Measurements from ENCODE around the gene GPR171.

GPR171 gene

GRCh38 chr3:151168269-151169094 is 34.5 kb downstream of the GPR171 start (continued):
- TF ChIP-seq AEBP2 (tag by site-specific recombination; IDR thresholded peaks at IDR 0.05; ENCODE audit: borderline replicate concordance) (no peak), PRDM4 (tag by site-specific recombination; IDR thresholded peaks at IDR 0.05) (no peak), ZNF639 (tag by site-specific recombination; IDR thresholded peaks at IDR 0.05) (no peak), ZNF26 (tag by site-specific recombination; IDR thresholded peaks at IDR 0.05) (no peak), SP2 (tag by site-specific recombination; IDR thresholded peaks at IDR 0.05) (no peak), GFI1B (tag by site-specific recombination; IDR thresholded peaks at IDR 0.05) (no peak), ZNF211 (tag by site-specific recombination; IDR thresholded peaks at IDR 0.05; ENCODE audit: low read depth) (no peak), ZNF654 (tag by site-specific recombination; IDR thresholded peaks at IDR 0.05; ENCODE audit: low read depth) (peak; percentile 61), ZNF792 (tag by site-specific recombination; IDR thresholded peaks at IDR 0.05) (no peak), ZNF18 (tag by site-specific recombination; IDR thresholded peaks at IDR 0.05) (no peak)

GRCh38 chr3:151166161-151166560 is 36.9 kb downstream of the GPR171 start:
- Histone ChIP-seq H3K9me3 (ENCODE audit: control insufficient read depth, insufficient read depth, low read depth, low read length) (no peaks in the 10 kb centered on the region), H3K36me3 (ENCODE audit: control insufficient read depth in 2 of 2, insufficient read depth in 1 of 2, low read length in 2 of 2) (peaks cover 0 to 13% of the 10 kb centered on the region in 2 experiments; a peak in 2 of 3 replicates), H3K4me3 (ENCODE audit: low read depth, low read length) (no peak overlapping the region), H3K27ac (ENCODE audit: extremely low read depth, low read depth, low read length) (no peak overlapping the region), H3K4me1 (ENCODE audit: control insufficient read depth, insufficient read depth, low read length) (no peaks in the 10 kb centered on the region)
- POLR2A ChIA-PET: no interaction called here
- CTCF ChIA-PET: no interaction called here
- TF ChIP-seq PBX3 (CRISPR knock-in tag; IDR thresholded peaks at IDR 0.05) (no peak), ZNF670 (tag by site-specific recombination; IDR thresholded peaks at IDR 0.05; ENCODE audit: low read depth) (no peak), ZNF658 (tag by site-specific recombination; IDR thresholded peaks at IDR 0.05) (no peak), ZSCAN23 (tag by site-specific recombination; IDR thresholded peaks at IDR 0.05) (no peak), ZNF121 (tag by site-specific recombination; IDR thresholded peaks at IDR 0.05) (no peak), ZBTB44 (tag by site-specific recombination; IDR thresholded peaks at IDR 0.05) (no peak), ZNF184 (tag by site-specific recombination; IDR thresholded peaks at IDR 0.05) (no peak), KLF9 (tag by site-specific recombination; IDR thresholded peaks at IDR 0.05; ENCODE audit: low read depth) (no peak), ZEB2 (tag by site-specific recombination; IDR thresholded peaks at IDR 0.05) (no peak), ZNF114 (tag by site-specific recombination; IDR thresholded peaks at IDR 0.05) (no peak), TRIM28 (IDR thresholded peaks at IDR 0.05; ENCODE audit: borderline replicate concordance, low read length) (no peak), ZNF132 (tag by site-specific recombination; IDR thresholded peaks at IDR 0.05; ENCODE audit: borderline replicate concordance) (no peak), MEIS1 (CRISPR knock-in tag; IDR thresholded peaks at IDR 0.05; ENCODE audit: borderline replicate concordance) (no peak)

Data from HEK293 (cell line).